ENCODE results near the gene ACOT11. TPM values are rescaled to one million over a fixed set of nuclear protein-coding genes. Genes with fewer than 3 reads are reported as not detected.

ACOT11 gene
- 4.5 and 4.8 TPM in 2 replicates for total RNA-seq (2013; cell fraction: nucleolus; rRNA removed)
- total RNA-seq (2014; rRNA removed), result 0.33 and 0.85 TPM in 2 replicates
- 0.28 and 0.40 TPM in 2 replicates for total RNA-seq (2014; rRNA removed; fragmentation: Illumina TruSeq; extraction: Trizol)
- 0.72 and 0.90 TPM in 2 replicates for total RNA-seq (2021)
- 0.13 TPM for polyA plus RNA-seq (2011; ENCODE audit: low read depth)
- polyA plus RNA-seq (2011; rRNA removed), result 0.01 and 0.15 TPM in 2 replicates
- polyA plus RNA-seq (2011; cell fraction: cytosol; rRNA removed), result 0.09 and 0.12 TPM in 2 replicates
- polyA plus RNA-seq (2011; cell fraction: nucleus; rRNA removed), result 0.48 and 1.1 TPM in 2 replicates
- polyA plus RNA-seq (2012), result 0.37 and 0.81 TPM in 2 replicates
- polyA plus RNA-seq (2014; fragmentation: Illumina TruSeq; extraction: Trizol), result 0.06 and 0.25 TPM in 2 replicates
- polyA plus RNA-seq (2014; fragmentation: Nextera tagmentation; extraction: Ambion mirVana), result under 1 TPM in 1 of 2 experiments, not detected in 1; 0.04 TPM
- 0.36 and 0.50 TPM in 2 replicates for polyA plus RNA-seq (2014; rRNA removed)
- under 1 TPM; 0.19 to 0.39 TPM for polyA plus RNA-seq (2016; fragmentation: Nextera tagmentation; extraction: Ambion mirVana)
- 0.15 and 0.21 TPM in 2 replicates for polyA minus RNA-seq (2011; rRNA and poly(A)+ RNA removed)
- 0.31 TPM in 1 of 2 replicates, not detected in the other for polyA minus RNA-seq (2011; cell fraction: cytosol; rRNA and poly(A)+ RNA removed)
- polyA minus RNA-seq (2011; cell fraction: nucleus; rRNA and poly(A)+ RNA removed), result 0.48 and 0.57 TPM in 2 replicates
- percentile 27 among the genes with signal in this experiment for Bru-seq, nascent RNA
- BruChase-seq, experiment 1, labeled RNA remaining after a 6-hour chase, result percentile 27 among the genes with signal in this experiment
- BruChase-seq, experiment 2, labeled RNA remaining after a 2-hour chase, result percentile 24 among the genes with signal in this experiment
- long read RNA-seq, experiment 1, result 0 reads
- long read RNA-seq, experiment 2, partial matches to known transcripts, result 0 of 2 reads
- long read RNA-seq, experiment 2, other reads (novel, unspliced or antisense), result 2 of 2 reads

GRCh38 chr1:54547601-54548388 is at the start of gene ACOT11:
TSS of gene ACOT11 (plus strand) at chr1:54548228. CDS start at chr1:54548310, 82 bp downstream.
- 53% methylated on average over 24 of the region's 25 CpGs for WGBS (ENCODE audit: insufficient coverage, insufficient replicate concordance, low lambda C conversion rate, missing lambda C conversion rate)
- ATAC-seq, result no peak
- Histone ChIP-seq H3K9ac (ENCODE audit: control insufficient read depth, insufficient read depth, low read length) (no peak within 1 kb of the TSS), H4K20me1 (ENCODE audit: control insufficient read depth, insufficient read depth) (no peaks in the 10 kb centered on the region), H2AFZ (ENCODE audit: control insufficient read depth, low read depth, low read length) (no peak within 1 kb of the TSS), H3K36me3 (ENCODE audit: control insufficient read depth in 2 of 2, insufficient read depth in 2 of 2, low read length in 1 of 2) (no peaks in the 10 kb centered on the region), H3K4me3 (no peak within 1 kb of the TSS), H3K27ac (ENCODE audit: control insufficient read depth, insufficient read depth) (no peak within 1 kb of the TSS), H3K9me3 (replicated peaks; ENCODE audit: control insufficient read depth, insufficient read depth, low read length) (no peaks in the 10 kb centered on the region), H3K79me2 (ENCODE audit: control insufficient read depth, insufficient read depth, low read length) (no peaks in the 10 kb centered on the region), H3K4me2 (ENCODE audit: control insufficient read depth, insufficient read depth) (no peak within 1 kb of the TSS), H3K27me3 (replicated peaks in 1 of 2; ENCODE audit: control insufficient read depth in 2 of 2, insufficient read depth in 2 of 2, low read length in 1 of 2) (peaks cover 0 to 2% of the 10 kb centered on the region in 2 experiments; a peak in 1 of 4 replicates), H3K4me1 (ENCODE audit: control insufficient read depth, insufficient read depth, low read length) (peaks cover under 1% of the 10 kb centered on the region; the same call in 1 of the 2 replicates)
- FAIRE-seq, result no peak
- no peak for DNase-seq (ENCODE audit: low read depth, low spot score)
- SMC1A ChIA-PET (ENCODE audit: uncharacterized antibody, unreplicated experiment), result no interaction called here
- POLR2A ChIA-PET, result no interaction called here
- intact Hi-C loops (cut with micrococcal nuclease; ENCODE audit: unreplicated experiment), result no loop called here
- BruUV-seq (replicated peaks), result no TSS peak
- RAD21 ChIA-PET (ENCODE audit: unreplicated experiment), result no interaction called here
- CTCF ChIA-PET, result no interaction called here
- in situ Hi-C loops (cut with MboI), result no loop called here
- TF ChIP-seq, protein P1, sequence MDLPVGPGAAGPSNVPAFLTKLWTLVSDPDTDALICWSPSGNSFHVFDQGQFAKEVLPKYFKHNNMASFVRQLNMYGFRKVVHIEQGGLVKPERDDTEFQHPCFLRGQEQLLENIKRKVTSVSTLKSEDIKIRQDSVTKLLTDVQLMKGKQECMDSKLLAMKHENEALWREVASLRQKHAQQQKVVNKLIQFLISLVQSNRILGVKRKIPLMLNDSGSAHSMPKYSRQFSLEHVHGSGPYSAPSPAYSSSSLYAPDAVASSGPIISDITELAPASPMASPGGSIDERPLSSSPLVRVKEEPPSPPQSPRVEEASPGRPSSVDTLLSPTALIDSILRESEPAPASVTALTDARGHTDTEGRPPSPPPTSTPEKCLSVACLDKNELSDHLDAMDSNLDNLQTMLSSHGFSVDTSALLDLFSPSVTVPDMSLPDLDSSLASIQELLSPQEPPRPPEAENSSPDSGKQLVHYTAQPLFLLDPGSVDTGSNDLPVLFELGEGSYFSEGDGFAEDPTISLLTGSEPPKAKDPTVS (IDR thresholded peaks at IDR 0.05; ENCODE audit: low read depth, low read length), result no peak
- no peak for TF ChIP-seq ETV6 (conservative IDR thresholded peaks at IDR 0.05 in 1 of 2, IDR thresholded peaks at IDR 0.05 in 1 of 2; ENCODE audit: borderline replicate concordance in 1 of 2, low read depth in 1 of 2)
- TF ChIP-seq, protein P2, sequence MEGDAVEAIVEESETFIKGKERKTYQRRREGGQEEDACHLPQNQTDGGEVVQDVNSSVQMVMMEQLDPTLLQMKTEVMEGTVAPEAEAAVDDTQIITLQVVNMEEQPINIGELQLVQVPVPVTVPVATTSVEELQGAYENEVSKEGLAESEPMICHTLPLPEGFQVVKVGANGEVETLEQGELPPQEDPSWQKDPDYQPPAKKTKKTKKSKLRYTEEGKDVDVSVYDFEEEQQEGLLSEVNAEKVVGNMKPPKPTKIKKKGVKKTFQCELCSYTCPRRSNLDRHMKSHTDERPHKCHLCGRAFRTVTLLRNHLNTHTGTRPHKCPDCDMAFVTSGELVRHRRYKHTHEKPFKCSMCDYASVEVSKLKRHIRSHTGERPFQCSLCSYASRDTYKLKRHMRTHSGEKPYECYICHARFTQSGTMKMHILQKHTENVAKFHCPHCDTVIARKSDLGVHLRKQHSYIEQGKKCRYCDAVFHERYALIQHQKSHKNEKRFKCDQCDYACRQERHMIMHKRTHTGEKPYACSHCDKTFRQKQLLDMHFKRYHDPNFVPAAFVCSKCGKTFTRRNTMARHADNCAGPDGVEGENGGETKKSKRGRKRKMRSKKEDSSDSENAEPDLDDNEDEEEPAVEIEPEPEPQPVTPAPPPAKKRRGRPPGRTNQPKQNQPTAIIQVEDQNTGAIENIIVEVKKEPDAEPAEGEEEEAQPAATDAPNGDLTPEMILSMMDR (IDR thresholded peaks at IDR 0.05 in 2 of 3, conservative IDR thresholded peaks at IDR 0.05 in 1 of 3; ENCODE audit: control insufficient read depth in 2 of 3, extremely low read depth in 1 of 3, insufficient read depth in 1 of 3, low read depth in 3 of 3, low read length in 3 of 3), result peak in 2 of 3 experiments; percentile 11 to 17; a peak in 2 of 6 replicates
- no peak for TF ChIP-seq NRF1 (conservative IDR thresholded peaks at IDR 0.05; ENCODE audit: low read depth, low read length)
